PC-9 (cell line): ENCODE measurements around the gene LEKR1. TPM values are rescaled to one million over a fixed set of nuclear protein-coding genes. Genes with fewer than 3 reads are reported as not detected.

Experiments
- BruUV-seq: library from RNA; stranded (reverse); fragments of 400-500 nt; replicated peaks from 2 replicates; lab custom pipeline; 2021; lab: Mats Ljungman, UMichigan
- CTCF ChIA-PET: fragments of 300-600 bp; sonication (Branson Sonifier 250); formaldehyde crosslinking; loops from one replicate; lab custom pipeline; 2022; ENCODE audit warnings: antibody characterized with exemption; lab: Charles Lee
- POLR2A ChIA-PET: fragments of 300-600 bp; sonication (Branson Sonifier 250); formaldehyde crosslinking; loops from one replicate; lab custom pipeline; 2022; ENCODE audit warnings: antibody characterized with exemption; ENCODE audit not compliant: unreplicated experiment; lab: Charles Lee
- DNase-seq, 2 experiments: peaks; one replicate each; pipeline versions ENCODE4 v3.0.0 to v3.0.0-alpha.2; 2015 to 2022; ENCODE audit warnings: mixed read lengths in 1 of 2
- H2AFZ ChIP-seq: fragments of 200-600 bp; sonication (generic); 2 replicates; pipeline ENCODE4 v1.8.1; 2017; ENCODE audit warnings: antibody characterized with exemption
- H3F3A ChIP-seq: fragments of 200-600 bp; sonication (generic); 2 replicates; pipeline ENCODE4 v1.8.1; 2017; ENCODE audit warnings: antibody characterized with exemption, mild to moderate bottlenecking, low read depth; ENCODE audit not compliant: insufficient read depth
- H3K27ac ChIP-seq: fragments of 200-600 bp; sonication (generic); 2 replicates; pipeline ENCODE4 v1.6.1; 2016; ENCODE audit warnings: mixed run types
- H3K27me3 ChIP-seq: fragments of 200-600 bp; sonication (generic); 2 replicates; pipeline ENCODE4 v1.6.1; 2016; ENCODE audit warnings: low read depth, mixed run types; ENCODE audit not compliant: insufficient read depth
- H3K36me3 ChIP-seq: fragments of 200-600 bp; sonication (generic); 2 replicates; pipeline ENCODE4 v1.6.1; 2016; ENCODE audit warnings: low read depth, mixed run types
- H3K4me1 ChIP-seq: fragments of 200-600 bp; sonication (generic); replicated peaks from 2 replicates; pipeline ENCODE4 v1.6.1; 2016; ENCODE audit warnings: mixed run types; ENCODE audit not compliant: insufficient read depth
- H3K4me2 ChIP-seq: fragments of 200-600 bp; sonication (generic); 2 replicates; pipeline ENCODE4 v1.6.1; 2017; ENCODE audit warnings: mixed run types
- H3K4me3 ChIP-seq: fragments of 200-600 bp; sonication (generic); 2 replicates; pipeline ENCODE4 v1.6.1; 2016; ENCODE audit warnings: mixed run types
- H3K79me2 ChIP-seq: fragments of 200-600 bp; sonication (generic); 2 replicates; pipeline ENCODE4 v1.6.1; 2017; ENCODE audit warnings: low read depth, mixed run types
- H3K9me2 ChIP-seq: fragments of 200-600 bp; sonication (generic); 2 replicates; pipeline ENCODE4 v1.8.1; 2017; ENCODE audit warnings: mild to moderate bottlenecking; ENCODE audit not compliant: insufficient read depth
- H3K9me3 ChIP-seq: fragments of 200-600 bp; sonication (generic); 2 replicates; pipeline ENCODE4 v1.8.1; 2016; ENCODE audit warnings: low read depth; ENCODE audit not compliant: insufficient read depth
- H4K20me1 ChIP-seq: fragments of 200-600 bp; sonication (generic); 2 replicates; pipeline ENCODE4 v1.8.1; 2017; ENCODE audit not compliant: insufficient read depth
- EZH2 ChIP-seq: fragments of 200-600 bp; sonication (generic); IDR thresholded peaks from 2 replicates; pipeline ENCODE4 v1.8.0; 2017; ENCODE audit warnings: antibody characterized with exemption, low read depth
- intact Hi-C: fragments of 100-400 bp; cut with micrococcal nuclease; formaldehyde crosslinking; loops from one replicate; pipeline ENCODE4 v1.10.0; 2022; ENCODE audit not compliant: unreplicated experiment
- total RNA-seq: library from RNA; stranded (reverse); gene quantifications from 2 replicates; pipeline ENCODE4 v1.2.3, GENCODE V29; 2021
- TF ChIP-seq, protein P1 (sequence below): fragments of 200-600 bp; sonication (generic); conservative IDR thresholded peaks from 2 replicates; pipeline ENCODE4 v1.6.1; 2017; ENCODE audit warnings: mixed run types, antibody characterized with exemption, mild to moderate bottlenecking, moderate library complexity

LEKR1 gene
- total RNA-seq, 1 experiment from 2014 or later, result 3.9 TPM

DNA sequence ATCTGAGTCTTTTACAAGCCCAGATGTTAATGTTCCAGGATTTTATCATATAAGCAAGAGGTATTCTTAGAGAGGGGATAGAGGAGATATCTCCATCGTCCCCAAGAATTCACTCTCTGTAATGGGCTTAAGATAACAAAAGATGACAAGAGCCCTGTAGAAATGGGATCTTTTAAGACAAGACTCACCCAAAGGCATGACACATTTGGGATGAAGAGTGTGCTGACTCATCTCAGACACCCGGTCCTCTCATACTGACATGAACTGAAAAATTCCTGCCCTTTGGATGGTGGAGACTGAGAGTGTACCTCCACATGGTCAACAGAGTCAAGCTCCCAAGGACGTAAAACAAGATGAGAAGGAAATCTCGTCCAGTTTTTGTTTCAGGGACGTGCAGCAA lies 11.0 kb downstream of the LEKR1 start:
- no peak overlapping the region for H2AFZ ChIP-seq
- no peak for DNase-seq

GRCh38 chr3:156838035-156838434 lies 11.9 kb downstream of the LEKR1 start:
- no peak for DNase-seq
- no peaks in the 10 kb centered on the region for H3F3A ChIP-seq
- no peak overlapping the region for H3K4me2 ChIP-seq
- ChIA-PET POLR2A (no interaction called here), CTCF (no interaction called here)
- no peaks in the 10 kb centered on the region for H3K79me2 ChIP-seq
- no peaks in the 10 kb centered on the region for H3K4me1 ChIP-seq
- no peaks in the 10 kb centered on the region for H3K36me3 ChIP-seq
- no TSS peak for BruUV-seq
- no peak overlapping the region for H2AFZ ChIP-seq
- H3K9me3 ChIP-seq, result no peaks in the 10 kb centered on the region
- H3K4me3 ChIP-seq, result no peak overlapping the region
- no peaks in the 10 kb centered on the region for H4K20me1 ChIP-seq
- intact Hi-C loops, result no loop called here
- no peaks in the 10 kb centered on the region for H3K27me3 ChIP-seq
- no peaks in the 10 kb centered on the region for H3K9me2 ChIP-seq
- H3K27ac ChIP-seq, result no peak overlapping the region
- TF ChIP-seq, protein P1, sequence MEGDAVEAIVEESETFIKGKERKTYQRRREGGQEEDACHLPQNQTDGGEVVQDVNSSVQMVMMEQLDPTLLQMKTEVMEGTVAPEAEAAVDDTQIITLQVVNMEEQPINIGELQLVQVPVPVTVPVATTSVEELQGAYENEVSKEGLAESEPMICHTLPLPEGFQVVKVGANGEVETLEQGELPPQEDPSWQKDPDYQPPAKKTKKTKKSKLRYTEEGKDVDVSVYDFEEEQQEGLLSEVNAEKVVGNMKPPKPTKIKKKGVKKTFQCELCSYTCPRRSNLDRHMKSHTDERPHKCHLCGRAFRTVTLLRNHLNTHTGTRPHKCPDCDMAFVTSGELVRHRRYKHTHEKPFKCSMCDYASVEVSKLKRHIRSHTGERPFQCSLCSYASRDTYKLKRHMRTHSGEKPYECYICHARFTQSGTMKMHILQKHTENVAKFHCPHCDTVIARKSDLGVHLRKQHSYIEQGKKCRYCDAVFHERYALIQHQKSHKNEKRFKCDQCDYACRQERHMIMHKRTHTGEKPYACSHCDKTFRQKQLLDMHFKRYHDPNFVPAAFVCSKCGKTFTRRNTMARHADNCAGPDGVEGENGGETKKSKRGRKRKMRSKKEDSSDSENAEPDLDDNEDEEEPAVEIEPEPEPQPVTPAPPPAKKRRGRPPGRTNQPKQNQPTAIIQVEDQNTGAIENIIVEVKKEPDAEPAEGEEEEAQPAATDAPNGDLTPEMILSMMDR, result no peak
- TF ChIP-seq EZH2, result no peak

More for the DNA sequence above, 11.0 kb downstream of the LEKR1 start:
- H3K4me2 ChIP-seq, result no peak overlapping the region
- no peaks in the 10 kb centered on the region for H3K79me2 ChIP-seq
- intact Hi-C loops, result no loop called here
- no TSS peak for BruUV-seq
- H3K36me3 ChIP-seq, result no peaks in the 10 kb centered on the region
- POLR2A ChIA-PET, result interaction anchor here (0.5 kb wide), 1 partner anchor 10 kb away, joined by 3 read pairs; no protein-coding TSS in a partner anchor
- no peaks in the 10 kb centered on the region for H3K27me3 ChIP-seq
- no peak overlapping the region for H3K4me3 ChIP-seq
- CTCF ChIA-PET, result no interaction called here
- H3K27ac ChIP-seq, result no peak overlapping the region
- no peaks in the 10 kb centered on the region for H3K9me3 ChIP-seq
- H4K20me1 ChIP-seq, result no peaks in the 10 kb centered on the region
- H3F3A ChIP-seq, result no peaks in the 10 kb centered on the region
- no peaks in the 10 kb centered on the region for H3K9me2 ChIP-seq
- H3K4me1 ChIP-seq, result no peaks in the 10 kb centered on the region
- no peak for TF ChIP-seq EZH2
- TF ChIP-seq, protein P1, result no peak

DNA sequence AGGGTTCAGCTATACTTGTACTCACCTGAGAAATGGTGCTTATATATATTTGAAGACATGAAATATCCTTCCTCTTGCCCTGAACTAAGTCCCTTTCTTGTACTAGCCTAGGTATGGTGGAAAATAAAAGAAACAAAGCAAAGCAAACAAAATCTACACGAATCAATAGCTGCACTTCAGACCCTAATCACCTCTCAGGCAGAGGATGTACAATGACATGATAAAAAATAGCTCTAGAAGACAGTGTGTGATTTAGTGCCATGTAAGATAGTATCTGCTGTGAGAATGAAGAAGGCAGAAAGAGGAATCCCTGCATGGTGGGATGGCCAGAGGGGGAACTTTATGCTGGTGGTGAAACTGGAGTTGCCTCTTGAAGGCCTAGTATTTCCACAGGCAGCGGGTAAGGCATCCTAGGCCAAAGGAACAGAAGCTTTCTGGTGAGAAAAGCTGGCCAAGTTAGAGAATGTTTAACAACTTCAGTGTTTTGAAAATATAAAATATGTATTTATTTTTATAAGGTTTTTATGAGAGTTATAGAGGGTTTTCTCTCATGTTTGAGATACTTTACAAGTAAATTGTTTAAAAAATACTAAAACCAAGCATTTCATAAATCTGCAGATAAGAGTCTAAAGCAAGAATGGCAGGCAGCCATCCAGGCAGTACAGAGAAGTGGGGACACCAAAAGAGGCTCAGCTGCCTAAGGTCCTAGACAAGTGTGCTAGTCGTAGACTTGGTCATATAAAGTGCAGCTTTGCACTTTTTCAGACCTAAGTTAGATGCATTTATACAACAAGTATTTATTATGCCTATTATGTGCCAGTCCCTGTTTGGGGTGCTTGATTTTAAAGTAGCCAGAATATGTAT lies 14.9 kb downstream of the LEKR1 start:
- Histone ChIP-seq H3K36me3 (no peaks in the 10 kb centered on the region), H2AFZ (no peak overlapping the region), H3F3A (no peaks in the 10 kb centered on the region), H3K9me2 (no peaks in the 10 kb centered on the region; the same call in 1 of the 2 replicates), H3K4me3 (no peak overlapping the region), H3K9me3 (no peaks in the 10 kb centered on the region), H3K27ac (no peak overlapping the region), H4K20me1 (no peaks in the 10 kb centered on the region), H3K4me2 (no peak overlapping the region), H3K4me1 (no peaks in the 10 kb centered on the region), H3K27me3 (no peaks in the 10 kb centered on the region), H3K79me2 (no peaks in the 10 kb centered on the region)
- CTCF ChIA-PET, result interaction anchor here (0.6 kb wide), 1 partner anchor 105 kb away, joined by 3 read pairs; no protein-coding TSS in a partner anchor
- no peak for TF ChIP-seq EZH2
- TF ChIP-seq, protein P1, result no peak
- DNase-seq, result no peak
- POLR2A ChIA-PET, result no interaction called here
- intact Hi-C loops, result no loop called here
- no TSS peak for BruUV-seq
